ENCODE data around the gene DALRD3.
"Not testable (repeated sequence)": the region's sequence is repeated elsewhere in the genome, so short reads cannot be mapped to it uniquely, and the experiment has no call there.

The DALRD3 gene

DNA sequence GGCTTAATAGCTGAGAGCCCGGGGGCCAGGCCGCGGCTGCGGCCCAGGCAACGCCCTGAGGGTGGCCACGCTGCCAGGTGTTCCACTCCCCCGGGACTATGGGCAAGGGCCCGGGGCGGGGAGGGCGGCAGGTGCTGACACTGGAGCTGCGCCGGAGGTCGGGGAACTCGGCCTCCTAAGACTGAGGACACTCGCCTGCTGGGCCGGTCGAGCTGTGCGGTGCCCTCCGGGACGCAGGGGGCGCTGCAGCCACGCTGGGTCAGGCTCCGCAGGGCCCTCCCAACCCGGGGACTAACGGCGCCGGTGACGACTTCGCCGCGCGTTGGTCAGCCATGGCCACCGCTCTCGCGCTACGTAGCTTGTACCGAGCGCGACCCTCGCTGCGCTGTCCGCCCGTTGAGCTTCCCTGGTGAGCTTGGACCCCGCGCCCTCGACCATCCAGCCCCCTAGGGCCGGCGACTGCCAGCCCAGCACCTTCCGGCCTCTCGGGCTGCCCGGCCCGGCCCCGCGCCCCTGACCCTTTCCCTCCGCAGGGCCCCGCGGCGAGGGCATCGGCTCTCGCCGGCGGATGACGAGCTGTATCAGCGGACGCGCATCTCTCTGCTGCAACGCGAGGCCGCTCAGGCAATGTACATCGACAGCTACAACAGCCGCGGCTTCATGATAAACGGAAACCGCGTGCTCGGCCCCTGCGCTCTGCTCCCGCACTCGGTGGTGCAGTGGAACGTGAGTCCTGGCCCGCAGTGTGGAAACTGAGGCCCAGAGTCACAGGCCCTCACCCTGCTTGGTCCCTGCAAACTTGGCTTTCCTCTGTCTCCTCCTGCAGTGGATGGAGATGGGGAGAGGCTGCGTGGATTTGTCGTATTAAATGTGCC lies 3.7 kb upstream of the DALRD3 start, which contains the start of gene NDUFAF3:
Gene NDUFAF3, plus strand, starts transcription at position 309 of the 875 bp plus-strand sequence. Its CDS starts 24 bp downstream, at position 333.
- DNase-seq (ENCODE audit: low read depth) = peak; percentile 90

DNA sequence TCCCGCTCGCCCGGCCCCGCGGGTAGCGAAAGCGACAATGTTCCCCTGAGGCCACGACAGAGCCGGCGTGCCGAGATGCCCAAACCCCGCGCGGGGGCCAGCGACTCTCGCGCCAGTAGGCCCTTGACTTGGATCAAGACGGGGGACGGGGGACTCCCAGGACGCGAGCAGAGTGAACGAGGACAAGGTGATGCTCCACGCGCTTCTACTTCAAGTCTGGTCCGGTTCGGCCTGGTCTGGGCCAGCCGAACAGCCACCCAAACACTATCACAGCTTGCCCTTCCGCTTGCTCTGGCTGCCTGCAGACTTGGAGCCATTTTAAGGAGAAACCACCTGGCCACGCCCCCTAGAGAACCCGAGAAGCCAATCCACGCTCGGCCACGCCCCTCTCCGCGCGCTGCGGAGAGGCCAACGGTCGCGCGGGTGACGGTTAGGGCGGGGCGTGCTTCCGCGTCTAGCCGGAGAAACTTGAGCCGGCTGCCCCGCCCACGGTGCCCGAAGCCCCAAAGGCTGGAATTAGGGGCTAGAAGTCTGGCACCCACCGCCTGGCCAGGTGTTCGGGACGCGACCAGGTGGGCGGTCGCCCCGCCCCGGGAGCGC lies 2.9 kb upstream of the DALRD3 start:
- peak; percentile 98 for DNase-seq (ENCODE audit: low read depth)

DNA sequence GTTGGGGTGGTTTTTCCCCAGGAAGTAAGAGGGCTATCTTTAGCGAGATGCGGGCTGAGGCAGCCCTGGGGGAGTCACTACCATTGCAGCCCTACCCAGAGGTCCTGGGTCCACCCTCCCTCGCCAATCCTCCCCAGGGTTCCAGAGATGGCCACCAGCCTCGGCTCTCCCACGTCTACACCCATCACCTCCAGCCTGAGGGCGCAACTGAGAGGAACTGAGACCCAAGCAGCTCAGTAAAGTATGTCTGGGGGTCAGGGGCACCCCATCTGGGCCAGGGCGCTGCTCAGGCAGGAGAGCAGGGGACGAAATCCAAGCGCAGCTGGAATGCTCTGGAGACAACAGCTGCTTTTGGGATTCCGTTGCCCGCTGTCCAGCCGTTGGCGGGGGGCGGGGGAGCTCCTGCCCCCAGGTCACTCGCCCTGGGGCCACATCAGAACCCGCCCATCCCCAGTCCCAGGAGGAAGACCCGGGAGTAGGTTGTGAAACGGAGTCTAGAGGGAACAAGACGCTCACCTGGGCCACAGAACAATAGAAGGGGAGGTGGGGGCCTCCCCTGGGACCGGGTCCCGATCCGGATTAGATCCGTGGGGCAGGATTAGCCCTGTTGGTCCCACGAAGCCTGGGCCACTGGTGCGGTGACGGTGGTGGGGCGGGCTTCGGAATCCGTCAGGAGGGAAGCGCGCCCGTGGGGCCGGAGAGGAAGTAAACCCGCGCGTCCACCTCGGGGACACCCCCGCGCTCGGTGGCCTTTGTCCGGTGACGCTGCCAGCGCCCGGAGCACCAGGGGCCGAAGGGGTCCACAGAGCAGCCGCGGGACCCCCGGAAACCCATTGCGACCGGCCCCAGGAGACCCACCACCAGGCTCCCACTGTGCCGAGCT lies 2.2 kb upstream of the DALRD3 start:
- DNase-seq (ENCODE audit: low read depth) = peak; percentile 37

DNA sequence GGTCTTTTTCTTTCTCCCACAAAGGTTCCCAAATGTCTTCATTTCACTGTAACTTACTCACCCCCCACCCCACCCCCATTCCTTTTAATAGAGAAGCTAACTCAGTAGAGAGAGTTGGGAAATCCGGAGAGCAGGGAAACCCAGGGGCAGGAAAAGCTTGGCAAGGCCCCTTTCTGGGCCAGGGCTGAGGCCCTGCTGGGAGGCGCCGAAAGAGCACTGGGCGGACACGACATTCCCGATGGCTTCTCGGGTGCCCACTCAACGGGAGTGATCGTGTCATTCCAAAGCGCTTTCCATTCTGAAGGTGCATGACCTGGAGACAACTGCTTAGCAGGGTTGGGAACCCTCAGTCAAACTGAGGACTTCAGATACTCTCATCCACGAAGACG lies 1.6 kb upstream of the DALRD3 start:
- DNase-seq (ENCODE audit: low read depth) = peak; percentile 44

DNA sequence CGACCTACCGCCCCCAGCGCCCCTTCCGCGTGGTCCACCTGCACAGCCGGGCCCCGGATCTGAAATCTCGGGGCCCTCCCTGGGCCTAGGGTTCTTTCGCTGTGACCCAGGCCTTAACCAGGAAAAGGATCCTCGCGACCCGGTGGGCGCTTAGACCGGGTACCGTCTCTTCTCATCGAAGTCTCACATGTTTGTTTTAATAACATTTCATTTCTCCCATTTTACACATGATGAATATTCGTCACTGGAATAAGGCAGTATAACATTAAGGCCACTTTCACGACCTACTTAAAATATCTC lies 277 bp upstream of the DALRD3 start:
- DNase-seq (ENCODE audit: low read depth) = no peak

GRCh38 chr3:49017229-49017970 lies 980 bp downstream of the DALRD3 start:
- DNase-seq (ENCODE audit: low read depth) = peak; percentile 17

DNA sequence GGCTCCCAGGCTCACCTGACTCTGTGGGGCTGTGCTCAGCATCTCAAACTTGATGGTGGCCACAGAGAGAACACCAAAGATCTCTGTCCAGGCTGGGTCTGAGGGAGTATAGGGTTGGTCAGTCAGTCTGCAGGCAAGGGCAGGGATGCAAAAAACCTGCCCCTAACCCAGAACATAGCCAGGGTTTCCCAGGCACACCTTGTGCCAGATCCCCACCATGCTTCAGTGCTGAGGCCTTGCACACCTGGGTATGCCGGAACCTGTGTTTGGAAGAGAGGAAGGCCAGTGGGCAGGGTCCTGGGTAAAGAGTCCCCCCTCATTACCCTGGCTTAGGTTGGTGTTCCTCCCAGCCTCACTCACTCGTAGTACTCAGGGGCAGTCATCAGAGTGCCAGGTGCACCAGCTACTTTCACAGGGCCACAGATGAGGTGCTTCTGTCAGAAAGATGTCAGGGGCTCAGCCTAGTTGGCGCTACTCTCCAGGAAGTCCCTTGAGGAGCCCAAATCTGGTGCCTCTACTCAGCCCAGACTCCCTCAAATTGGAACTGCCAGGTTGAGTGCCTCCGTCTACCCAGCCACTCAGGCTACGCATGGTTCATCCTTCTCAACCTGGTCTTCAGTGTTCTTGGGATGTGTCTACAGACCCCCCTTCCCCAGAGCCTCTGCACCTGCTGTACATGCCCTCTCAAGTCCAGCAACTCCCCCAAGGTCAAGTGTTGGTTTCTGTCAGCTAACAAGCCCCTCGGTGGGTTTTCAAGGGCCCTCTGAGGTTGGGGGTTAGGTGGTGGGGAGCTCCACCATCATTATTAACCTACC lies 1.8 kb downstream of the DALRD3 start:
- no peak for DNase-seq (ENCODE audit: low read depth)

GRCh38 chr3:49015765-49016164 lies 2.6 kb downstream of the DALRD3 start:
- DNase-seq (ENCODE audit: low read depth) = no peak

DNA sequence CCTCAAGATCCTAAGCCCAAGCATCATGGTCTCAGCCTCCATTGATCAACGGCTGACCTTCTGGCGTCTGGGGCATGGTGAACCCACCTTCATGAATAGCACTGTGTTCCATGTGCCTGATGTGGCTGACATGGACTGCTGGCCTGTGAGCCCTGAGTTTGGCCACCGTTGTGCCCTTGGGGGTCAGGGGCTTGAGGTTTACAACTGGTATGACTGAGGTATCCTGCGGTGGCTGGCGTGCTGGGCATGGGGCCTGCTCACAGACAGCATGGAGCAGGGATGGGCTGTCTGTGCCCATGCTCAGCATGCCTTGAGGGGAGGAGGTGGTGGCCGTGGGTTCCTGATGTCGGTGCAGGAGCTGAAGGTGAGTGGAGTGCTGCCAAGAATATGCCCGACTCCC lies 3.3 kb downstream of the DALRD3 start:
- no peak for DNase-seq (ENCODE audit: low read depth)

DNA sequence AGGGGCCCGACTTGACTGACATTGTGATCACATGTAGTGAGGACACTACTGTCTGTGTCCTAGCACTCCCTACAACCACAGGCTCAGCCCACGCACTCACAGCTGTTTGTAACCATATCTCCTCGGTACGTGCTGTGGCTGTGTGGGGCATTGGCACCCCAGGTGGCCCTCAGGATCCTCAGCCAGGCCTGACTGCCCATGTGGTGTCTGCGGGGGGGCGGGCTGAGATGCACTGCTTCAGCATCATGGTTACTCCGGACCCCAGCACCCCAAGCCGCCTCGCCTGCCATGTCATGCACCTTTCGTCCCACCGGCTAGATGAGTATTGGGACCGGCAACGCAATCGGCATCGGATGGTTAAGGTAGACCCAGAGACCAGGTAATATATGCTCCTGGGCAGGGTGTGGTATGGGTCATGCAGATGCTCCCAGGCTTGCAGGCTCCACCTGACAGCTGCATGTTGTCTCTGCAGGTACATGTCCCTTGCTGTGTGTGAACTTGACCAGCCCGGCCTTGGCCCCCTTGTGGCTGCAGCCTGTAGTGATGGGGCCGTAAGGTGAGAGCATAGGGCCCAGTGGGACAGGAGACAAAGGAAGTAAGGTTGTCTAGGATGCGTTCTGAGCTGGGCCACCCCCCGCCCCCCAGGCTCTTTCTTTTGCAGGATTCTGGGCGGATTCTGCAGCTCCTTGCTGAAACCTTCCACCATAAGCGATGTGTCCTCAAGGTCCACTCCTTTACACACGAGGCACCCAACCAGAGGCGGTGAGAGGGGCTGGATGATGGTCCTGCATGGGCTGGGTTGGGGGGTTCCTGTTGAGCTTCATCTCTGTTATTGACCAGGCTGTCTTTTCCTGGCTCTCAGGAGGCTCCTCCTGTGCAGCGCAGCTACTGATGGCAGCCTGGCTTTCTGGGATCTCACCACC lies 4.4 kb downstream of the DALRD3 start:
- DNase-seq (ENCODE audit: low read depth) = peak; percentile 49

- no peak for DNase-seq (ENCODE audit: low read depth)
Observed at GRCh38 chr3:49013113-49013737, 5.2 kb downstream of the DALRD3 start.

- no peak for DNase-seq (ENCODE audit: low read depth)
Observed at GRCh38 chr3:49012441-49013017, 5.9 kb downstream of the DALRD3 start.

DNA sequence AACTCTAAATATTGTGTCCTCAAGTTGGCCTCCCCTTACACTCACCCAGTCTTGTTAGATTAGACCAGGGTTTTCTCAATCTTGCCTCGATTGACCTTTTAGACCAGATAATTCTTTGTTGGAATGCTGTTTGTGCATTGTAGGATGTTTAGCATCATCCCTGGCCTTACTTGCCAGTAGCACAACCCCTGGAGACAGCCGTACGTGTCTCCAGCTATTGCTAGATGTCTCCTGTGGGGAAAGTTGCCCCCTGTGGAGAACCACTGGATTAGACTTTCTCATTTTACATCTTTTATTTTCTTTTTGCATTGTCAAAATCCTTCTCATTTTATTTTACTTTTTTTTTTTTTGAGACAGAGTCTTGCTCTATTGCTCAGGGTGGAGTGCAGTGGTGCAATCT lies 9.0 kb downstream of the DALRD3 start:
- DNase-seq (ENCODE audit: low read depth) = no peak

GRCh38 chr3:49008627-49009026 lies 9.8 kb downstream of the DALRD3 start:
- not testable (repeated sequence) for DNase-seq (ENCODE audit: low read depth)

DNA sequence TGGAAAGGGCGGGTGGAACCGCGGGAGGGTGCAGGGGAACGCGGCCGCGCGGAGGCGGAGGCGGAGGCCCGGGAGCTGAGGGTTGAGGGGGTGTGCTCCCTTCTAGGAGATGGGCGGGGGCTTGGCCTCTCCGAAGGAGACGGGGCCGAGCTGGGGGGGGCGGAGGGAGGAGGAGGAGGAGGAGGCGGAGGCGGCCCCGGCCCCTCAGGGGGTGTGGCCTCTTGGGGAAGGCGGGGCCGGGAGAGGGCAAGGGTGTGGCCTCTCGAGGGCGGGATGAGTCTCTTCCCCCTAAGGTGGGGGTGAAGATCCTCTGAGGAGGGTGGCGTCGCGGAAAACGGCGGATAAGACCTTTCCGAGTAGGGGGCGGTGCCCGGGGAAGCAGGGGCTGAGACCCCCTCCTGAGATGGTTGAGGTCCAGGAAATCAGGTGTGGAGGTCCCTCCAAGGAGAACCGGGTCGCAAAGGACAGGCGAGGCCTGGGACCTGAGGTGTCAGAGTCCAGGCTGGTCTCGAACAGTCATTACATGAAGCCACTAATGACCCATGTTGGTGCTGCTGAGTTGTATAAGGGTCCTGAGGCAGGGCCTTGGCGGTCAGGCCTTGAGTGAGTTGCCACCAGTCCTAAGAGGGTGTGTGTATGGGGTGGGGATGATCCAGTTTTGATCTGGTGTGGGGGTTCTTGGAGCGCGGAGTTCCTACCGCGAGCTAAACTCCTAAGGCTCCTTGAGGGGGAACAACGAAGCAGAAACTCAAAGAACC lies 10.4 kb downstream of the DALRD3 start:
- peak; percentile 94 for DNase-seq (ENCODE audit: low read depth)

GRCh38 chr3:49007068-49007770 lies 11.2 kb downstream of the DALRD3 start, which contains the start of gene WDR6:
Gene WDR6 (plus strand): TSS chr3:49007391. CDS start chr3:49007432, 41 bp downstream.
- DNase-seq (ENCODE audit: low read depth) = peak; percentile 99

- DNase-seq (ENCODE audit: low read depth) = peak; percentile 33
Observed at GRCh38 chr3:49006408-49007067, 11.8 kb downstream of the DALRD3 start.
